Neural cell (in vitro differentiated cells): ENCODE results near the gene ABCA8. TPM values are rescaled to one million over a fixed set of nuclear protein-coding genes. Genes with fewer than 3 reads are reported as not detected.

Source experiments
- H2AFZ ChIP-seq: fragments of 200-600, 300-800 bp; sonication (generic), shearing (Covaris generic); 2 replicates; pipeline ENCODE4 v1.6.0; 2014; ENCODE audit warnings: low read depth, mild to moderate bottlenecking, antibody characterized with exemption, low read length, moderate library complexity
- H3F3A ChIP-seq: fragments of 200-600 bp; shearing (Covaris generic); 2 replicates; pipeline ENCODE4 v1.6.1; 2016; ENCODE audit warnings: mild to moderate bottlenecking, moderate library complexity, mixed read lengths, antibody characterized with exemption, low read length; ENCODE audit not compliant: insufficient read depth, poor library complexity, severe bottlenecking
- H3K27ac ChIP-seq: fragments of 200-600, 300-800 bp; sonication (generic), shearing (Covaris generic); 2 replicates; pipeline ENCODE4 v1.5.1; 2014; ENCODE audit warnings: mild to moderate bottlenecking, low read length, moderate library complexity
- H3K27me3 ChIP-seq: fragments of 300-800, 200-600 bp; sonication (generic), shearing (Covaris generic); 2 replicates; pipeline ENCODE4 v1.6.0; 2014; ENCODE audit warnings: mild to moderate bottlenecking, low read depth, low read length, moderate library complexity; ENCODE audit not compliant: insufficient read depth
- H3K36me3 ChIP-seq: fragments of 300-800, 200-600 bp; sonication (generic), shearing (Covaris generic); 2 replicates; pipeline ENCODE4 v1.5.1; 2014; ENCODE audit warnings: mild to moderate bottlenecking, antibody characterized with exemption, low read length, moderate library complexity; ENCODE audit not compliant: insufficient read depth
- H3K4me2 ChIP-seq: fragments of 300-800, 200-600 bp; sonication (generic), shearing (Covaris generic); 2 replicates; pipeline ENCODE4 v1.6.0; 2014; ENCODE audit warnings: mild to moderate bottlenecking, low read length
- H3K4me3 ChIP-seq: fragments of 300-800, 200-600 bp; sonication (generic), shearing (Covaris generic); 2 replicates; pipeline ENCODE4 v1.5.1; 2014; ENCODE audit warnings: mild to moderate bottlenecking, low read length, moderate library complexity
- H3K79me2 ChIP-seq: fragments of 200-600 bp; shearing (Covaris generic); replicated peaks from 2 replicates; pipeline ENCODE4 v1.6.0; 2014; ENCODE audit warnings: mild to moderate bottlenecking, low read length, moderate library complexity; ENCODE audit not compliant: insufficient read depth
- H3K9ac ChIP-seq: fragments of 300-800, 200-600 bp; sonication (generic), shearing (Covaris generic); 2 replicates; pipeline ENCODE4 v1.6.1; 2016; ENCODE audit warnings: mild to moderate bottlenecking, low read length, mixed read lengths
- H3K9me2 ChIP-seq: fragments of 200-600 bp; shearing (Covaris generic); 2 replicates; pipeline ENCODE4 v1.6.1; 2016; ENCODE audit warnings: mild to moderate bottlenecking, low read length, mixed read lengths; ENCODE audit not compliant: insufficient read depth
- H3K9me3 ChIP-seq: fragments of 200-600, 300-800 bp; sonication (generic), shearing (Covaris generic); 2 replicates; pipeline ENCODE4 v1.6.1; 2016; ENCODE audit warnings: mild to moderate bottlenecking, mixed run types, low read length, moderate library complexity, mixed read lengths
- H4K20me1 ChIP-seq: fragments of 200-600 bp; shearing (Covaris generic); 2 replicates; pipeline ENCODE4 v1.6.1; 2016; ENCODE audit warnings: mild to moderate bottlenecking, mixed run types; ENCODE audit not compliant: insufficient read depth
- EP300 ChIP-seq: fragments of 450-650 bp; conservative IDR thresholded peaks from 2 replicates; pipeline ENCODE4 v1.6.1; 2014; ENCODE audit warnings: antibody characterized with exemption, mild to moderate bottlenecking, moderate library complexity; ENCODE audit not compliant: poor library complexity, severe bottlenecking
- EZH2 ChIP-seq: fragments of 200-600, 300-800 bp; shearing (Covaris generic), sonication (generic); IDR thresholded peaks from 2 replicates; pipeline ENCODE4 v1.6.1; 2014; ENCODE audit warnings: antibody characterized with exemption, low read length, borderline replicate concordance, mild to moderate bottlenecking; ENCODE audit not compliant: insufficient read depth, poor library complexity, severe bottlenecking
- MXI1 ChIP-seq: fragments of 450-650 bp; conservative IDR thresholded peaks from 2 replicates; pipeline ENCODE4 v1.6.1; 2014; ENCODE audit warnings: antibody characterized with exemption, mild to moderate bottlenecking; ENCODE audit not compliant: poor library complexity, severe bottlenecking
- POLR2AphosphoS5 ChIP-seq: IDR thresholded peaks from 2 replicates; pipeline ENCODE4 v1.6.1; 2012
- RAD21 ChIP-seq: fragments of 450-650 bp; conservative IDR thresholded peaks from 2 replicates; pipeline ENCODE4 v1.6.1; 2014; ENCODE audit warnings: antibody characterized with exemption, mild to moderate bottlenecking, moderate library complexity
- REST ChIP-seq: IDR thresholded peaks from 2 replicates; pipeline ENCODE4 v1.6.1; 2012; ENCODE audit warnings: borderline replicate concordance
- SMC3 ChIP-seq: fragments of 450-650 bp; conservative IDR thresholded peaks from 2 replicates; pipeline ENCODE4 v1.6.1; 2014; ENCODE audit warnings: antibody characterized with exemption, mild to moderate bottlenecking, moderate library complexity; ENCODE audit not compliant: poor library complexity
- TAF1 ChIP-seq: IDR thresholded peaks from 2 replicates; pipeline ENCODE4 v1.6.1; 2012; ENCODE audit warnings: low read depth
- polyA plus RNA-seq: library from polyadenylated mRNA; depleted of rRNA; stranded (reverse); fragments of >200 nt; gene quantifications from 2 replicates; pipeline ENCODE4 v1.2.3, GENCODE V29; 2014
- TF ChIP-seq, protein P1 (sequence below): fragments of 450-650 bp; IDR thresholded peaks from 2 replicates; pipeline ENCODE4 v1.5.1; 2014; ENCODE audit warnings: antibody characterized with exemption, mild to moderate bottlenecking, moderate library complexity; ENCODE audit not compliant: poor library complexity, severe bottlenecking

The ABCA8 gene
- polyA plus RNA-seq, 1 donor from 2014 or later: not detected

DNA sequence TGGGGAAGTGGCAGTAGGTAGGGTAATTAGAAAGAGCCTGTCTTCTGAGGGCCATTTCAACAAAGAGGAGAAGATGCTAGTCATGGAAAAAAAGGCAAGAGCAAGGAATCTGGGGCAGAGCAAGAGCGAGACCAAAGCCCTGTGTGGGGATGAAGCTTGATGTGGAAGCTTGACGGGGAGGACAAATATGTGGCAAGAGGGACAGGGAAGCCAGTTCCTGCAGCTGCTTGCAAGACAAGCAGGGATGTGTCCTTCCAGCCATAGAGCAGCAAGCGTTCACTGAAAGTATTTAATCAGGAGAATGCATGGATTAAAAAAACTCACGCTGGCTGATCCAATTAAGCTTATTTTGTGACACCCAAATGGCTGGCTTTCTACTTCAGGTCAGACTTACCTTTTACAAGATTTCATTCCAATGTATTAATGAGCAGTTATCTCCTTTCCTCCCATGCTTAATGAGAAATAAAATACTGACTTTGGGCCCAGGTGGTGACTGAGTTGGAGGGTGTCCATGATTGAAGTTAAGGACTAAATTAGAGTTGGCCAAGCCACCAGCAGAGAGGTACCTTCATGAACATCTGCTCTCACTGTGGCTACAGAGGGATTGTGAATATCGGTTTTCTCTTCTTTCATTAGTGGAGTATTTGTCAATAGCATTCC is 76.8 kb downstream of the ABCA8 start:
- Histone ChIP-seq H3K9me3 (no peaks in the 10 kb centered on the region), H3K9ac (no peak overlapping the region), H3K27me3 (no peaks in the 10 kb centered on the region), H3K27ac (no peak overlapping the region), H3K4me3 (no peak overlapping the region), H4K20me1 (no peaks in the 10 kb centered on the region), H2AFZ (no peak overlapping the region), H3F3A (no peaks in the 10 kb centered on the region), H3K79me2 (no peaks in the 10 kb centered on the region), H3K4me2 (no peak overlapping the region), H3K9me2 (no peaks in the 10 kb centered on the region), H3K36me3 (no peaks in the 10 kb centered on the region)
- TF ChIP-seq, protein P1, sequence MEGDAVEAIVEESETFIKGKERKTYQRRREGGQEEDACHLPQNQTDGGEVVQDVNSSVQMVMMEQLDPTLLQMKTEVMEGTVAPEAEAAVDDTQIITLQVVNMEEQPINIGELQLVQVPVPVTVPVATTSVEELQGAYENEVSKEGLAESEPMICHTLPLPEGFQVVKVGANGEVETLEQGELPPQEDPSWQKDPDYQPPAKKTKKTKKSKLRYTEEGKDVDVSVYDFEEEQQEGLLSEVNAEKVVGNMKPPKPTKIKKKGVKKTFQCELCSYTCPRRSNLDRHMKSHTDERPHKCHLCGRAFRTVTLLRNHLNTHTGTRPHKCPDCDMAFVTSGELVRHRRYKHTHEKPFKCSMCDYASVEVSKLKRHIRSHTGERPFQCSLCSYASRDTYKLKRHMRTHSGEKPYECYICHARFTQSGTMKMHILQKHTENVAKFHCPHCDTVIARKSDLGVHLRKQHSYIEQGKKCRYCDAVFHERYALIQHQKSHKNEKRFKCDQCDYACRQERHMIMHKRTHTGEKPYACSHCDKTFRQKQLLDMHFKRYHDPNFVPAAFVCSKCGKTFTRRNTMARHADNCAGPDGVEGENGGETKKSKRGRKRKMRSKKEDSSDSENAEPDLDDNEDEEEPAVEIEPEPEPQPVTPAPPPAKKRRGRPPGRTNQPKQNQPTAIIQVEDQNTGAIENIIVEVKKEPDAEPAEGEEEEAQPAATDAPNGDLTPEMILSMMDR: no peak
- TF ChIP-seq TAF1: no peak
- no peak for TF ChIP-seq REST
- TF ChIP-seq RAD21: no peak
- TF ChIP-seq POLR2AphosphoS5: no peak
- TF ChIP-seq MXI1: no peak
- TF ChIP-seq EZH2: no peak
- no peak for TF ChIP-seq EP300
- no peak for TF ChIP-seq SMC3

GRCh38 chr17:68871447-68871846 is 83.7 kb downstream of the ABCA8 start:
- no peak for TF ChIP-seq EP300
- TF ChIP-seq TAF1: no peak
- no peak for TF ChIP-seq SMC3
- no peak for TF ChIP-seq REST
- TF ChIP-seq MXI1: no peak
- no peak for TF ChIP-seq POLR2AphosphoS5
- no peak for TF ChIP-seq RAD21
- TF ChIP-seq EZH2: no peak
- H3K4me2 ChIP-seq: no peak overlapping the region
- no peaks in the 10 kb centered on the region for H3K36me3 ChIP-seq
- no peak overlapping the region for H3K9ac ChIP-seq
- H3K79me2 ChIP-seq: no peaks in the 10 kb centered on the region
- H3K27ac ChIP-seq: no peak overlapping the region
- H3F3A ChIP-seq: no peaks in the 10 kb centered on the region
- H3K9me2 ChIP-seq: no peaks in the 10 kb centered on the region
- no peaks in the 10 kb centered on the region for H3K27me3 ChIP-seq
- no peak overlapping the region for H2AFZ ChIP-seq
- H3K9me3 ChIP-seq: no peaks in the 10 kb centered on the region
- no peak overlapping the region for H3K4me3 ChIP-seq
- H4K20me1 ChIP-seq: no peaks in the 10 kb centered on the region
